GM15510 (cell line): ENCODE results near the gene BUD31.

Source experiments
- POLR2A ChIP-seq: IDR thresholded peaks from 3 replicates; pipeline ENCODE4 v1.6.1; 2011; ENCODE audit warnings: borderline replicate concordance; ENCODE audit not compliant: insufficient read length; ENCODE audit errors: extremely low read depth

Gene BUD31

DNA sequence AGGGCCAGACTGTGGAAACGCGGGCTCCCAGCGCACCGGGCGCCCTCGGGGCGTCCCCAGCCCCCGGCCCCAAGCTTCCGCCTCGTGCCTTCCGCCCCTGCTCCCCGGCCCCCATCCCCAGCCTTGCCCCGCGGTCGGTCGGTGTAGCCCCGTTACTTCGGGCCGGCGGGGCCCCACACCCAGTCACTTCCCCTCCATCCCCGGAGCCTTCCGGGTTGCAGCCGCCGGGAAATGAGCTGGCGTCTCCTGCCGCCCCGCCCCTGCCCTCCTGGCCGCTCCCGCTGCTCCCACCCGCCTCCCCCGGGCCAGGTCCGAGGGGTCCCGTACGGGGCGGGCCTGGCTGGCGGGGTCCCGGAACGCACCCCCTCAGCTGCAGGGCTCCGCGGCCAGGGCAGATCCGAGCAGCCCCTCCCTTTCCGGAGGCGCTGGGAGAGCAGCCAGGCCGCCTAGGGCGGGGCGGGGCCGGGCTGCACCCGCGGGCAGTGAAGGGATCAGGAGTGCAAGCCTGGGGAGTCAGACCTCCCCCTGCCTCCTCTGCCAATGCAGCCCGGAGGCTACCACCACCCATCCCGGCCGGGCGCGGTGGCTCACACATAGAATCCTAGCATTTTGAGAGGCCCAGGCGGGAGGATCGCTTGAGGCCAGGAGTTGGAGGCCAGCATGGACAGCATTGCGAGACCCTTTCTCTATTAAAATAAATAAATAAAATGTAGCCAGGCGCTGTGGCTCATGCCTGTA, 33.5 kb upstream of the BUD31 start:
- peak; percentile 72 for TF ChIP-seq POLR2A

GRCh38 chr7:99379043-99379577, 29.7 kb upstream of the BUD31 start:
- no peak for TF ChIP-seq POLR2A

DNA sequence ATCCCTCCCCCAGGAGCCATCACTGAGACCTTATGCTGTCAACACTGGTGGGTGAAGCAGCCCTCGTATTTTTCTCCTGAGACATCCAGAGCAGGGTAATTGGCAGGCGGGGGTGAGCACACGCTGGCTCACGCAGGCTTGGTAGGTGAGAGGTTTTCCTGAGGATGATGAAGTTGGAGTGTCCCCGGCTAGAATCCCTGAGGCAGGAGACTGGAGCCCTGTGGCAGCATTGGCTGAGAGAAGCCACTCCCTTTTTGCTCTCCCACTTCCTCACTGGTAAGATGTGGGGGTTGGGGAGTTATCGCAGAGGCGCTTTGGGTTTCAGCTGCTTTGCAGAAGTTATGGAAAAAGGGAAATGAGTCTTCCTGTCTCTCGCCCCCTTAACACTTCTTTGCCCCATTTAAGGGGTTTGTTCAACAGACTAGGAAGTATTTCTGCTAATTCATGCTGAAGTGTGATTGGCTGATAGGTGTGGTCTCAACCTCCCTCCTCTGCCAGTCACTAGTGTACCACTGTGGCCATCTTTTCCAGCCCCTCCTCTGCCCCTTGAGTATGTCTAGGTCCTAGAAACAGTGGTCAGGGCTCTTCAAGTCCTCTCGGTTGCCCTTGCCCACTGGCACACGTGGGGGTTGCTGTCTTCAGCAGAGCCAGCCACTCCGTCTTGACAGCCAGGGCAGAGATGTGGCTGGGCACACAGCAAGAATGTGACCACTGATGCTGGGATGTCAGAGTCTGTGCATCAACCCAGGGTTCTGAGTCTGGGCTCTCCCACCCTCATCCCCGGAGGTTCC, 28.5 kb upstream of the BUD31 start:
- TF ChIP-seq POLR2A, result peak; percentile 40

- TF ChIP-seq POLR2A, result peak; percentile 71
These were observed 27.7 kb upstream of the BUD31 start for GRCh38 chr7:99380823-99381663.

GRCh38 chr7:99381664-99382075, 27.1 kb upstream of the BUD31 start:
- TF ChIP-seq POLR2A, result no peak

- TF ChIP-seq POLR2A, result no peak
These were observed 25.6 kb upstream of the BUD31 start for GRCh38 chr7:99383203-99383602.

DNA sequence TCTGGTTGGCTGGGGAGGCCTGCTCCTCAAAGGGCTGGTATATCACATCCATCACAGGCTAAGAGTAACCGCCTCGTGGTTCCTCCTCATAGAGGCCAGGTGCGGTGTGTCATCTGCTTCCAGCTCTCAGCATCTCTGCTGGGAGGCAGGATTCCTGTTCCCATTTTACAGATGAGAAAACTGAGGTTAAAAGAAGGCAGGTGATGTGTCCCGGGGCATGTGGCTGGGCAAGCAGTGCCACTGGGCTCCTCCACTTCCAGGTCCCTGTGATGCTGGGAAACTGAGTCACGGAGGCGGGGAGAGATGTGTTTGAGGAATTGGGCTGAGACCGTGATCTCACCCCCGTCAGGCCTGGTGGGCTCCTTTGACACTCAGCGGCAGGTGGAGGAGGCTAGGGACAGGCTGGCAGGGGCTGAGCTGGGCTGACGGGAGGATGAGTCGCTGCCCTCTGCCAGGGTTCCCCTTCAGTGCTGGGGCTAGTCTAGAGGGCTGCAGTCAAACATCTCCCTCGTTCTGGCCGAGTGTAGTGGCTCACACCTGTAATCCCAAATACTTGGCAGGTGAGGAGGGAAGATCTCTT, 24.9 kb upstream of the BUD31 start:
- no peak for TF ChIP-seq POLR2A

DNA sequence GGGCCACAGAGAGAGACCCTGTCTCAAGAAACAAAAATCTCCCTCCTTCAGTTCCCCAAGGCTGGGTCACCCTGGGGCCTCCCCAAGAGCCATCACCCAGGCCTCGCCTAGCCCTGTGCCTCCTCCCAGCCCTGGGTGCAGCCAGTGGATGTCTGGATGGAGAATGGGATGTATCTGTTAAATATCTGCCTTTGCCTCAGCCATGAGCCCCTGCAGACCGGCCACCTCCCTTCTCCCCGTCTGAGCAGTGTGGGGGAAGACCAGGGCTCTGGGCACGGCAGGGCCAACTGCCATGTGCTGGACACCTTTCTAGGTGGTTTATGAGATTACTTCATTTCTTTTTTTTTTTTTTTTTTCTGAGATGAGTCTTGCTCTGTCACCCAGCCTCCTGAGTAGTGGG, 24.2 kb upstream of the BUD31 start:
- TF ChIP-seq POLR2A, result no peak

DNA sequence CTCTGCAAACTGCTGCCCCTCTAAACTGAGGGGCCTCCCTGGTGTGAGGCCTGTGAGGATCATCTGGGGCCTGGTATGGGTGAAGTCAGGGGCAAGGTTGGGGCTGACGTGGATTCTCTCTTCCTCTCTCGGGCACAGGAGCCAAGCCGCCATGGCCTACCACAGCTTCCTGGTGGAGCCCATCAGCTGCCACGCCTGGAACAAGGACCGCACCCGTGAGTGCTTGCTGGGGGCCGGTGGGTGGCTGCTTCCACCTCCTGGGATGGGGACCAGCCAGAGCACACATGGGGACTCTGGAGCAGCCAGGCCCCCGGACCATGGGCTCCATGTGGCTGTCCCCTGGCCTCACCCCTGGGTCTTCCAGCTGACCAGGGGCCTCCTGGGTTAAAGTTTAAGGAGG, 23.2 kb upstream of the BUD31 start:
- TF ChIP-seq POLR2A, result no peak

DNA sequence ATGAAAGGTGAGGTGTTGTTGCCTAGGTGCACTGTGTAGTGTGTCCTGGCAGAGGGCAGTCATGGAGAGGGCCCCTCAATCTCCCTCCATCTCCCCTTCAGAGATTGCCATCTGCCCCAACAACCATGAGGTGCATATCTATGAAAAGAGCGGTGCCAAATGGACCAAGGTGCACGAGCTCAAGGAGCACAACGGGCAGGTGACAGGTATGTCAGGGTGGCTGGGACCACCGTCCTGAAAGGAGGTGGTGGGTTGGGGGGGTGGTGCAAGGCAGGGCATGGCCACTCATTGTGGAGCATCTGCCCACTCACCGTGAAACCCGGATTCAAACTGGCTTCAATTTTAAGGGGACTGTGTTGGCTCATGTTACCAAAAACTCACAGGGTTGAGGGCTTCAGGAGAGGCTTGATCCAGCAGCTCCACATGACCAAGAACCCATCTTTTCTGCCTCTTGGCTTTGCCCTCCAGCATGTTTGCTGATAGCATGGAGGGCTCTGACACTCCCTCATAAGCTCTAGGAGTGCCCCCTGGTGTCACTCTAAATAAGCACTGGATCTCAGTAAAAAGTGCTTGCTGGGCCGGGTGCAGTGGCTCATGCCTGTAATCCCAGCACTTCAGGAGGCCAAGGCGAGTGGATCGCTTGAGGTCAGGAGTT, 22.1 kb upstream of the BUD31 start:
- no peak for TF ChIP-seq POLR2A

GRCh38 chr7:99387912-99388311, 20.9 kb upstream of the BUD31 start:
- no peak for TF ChIP-seq POLR2A

GRCh38 chr7:99389772-99390171, 19.0 kb upstream of the BUD31 start:
- no peak for TF ChIP-seq POLR2A

- TF ChIP-seq POLR2A, result no peak
These were observed 17.7 kb upstream of the BUD31 start for GRCh38 chr7:99390941-99391602.

- TF ChIP-seq POLR2A, result no peak
These were observed 16.7 kb upstream of the BUD31 start for GRCh38 chr7:99392046-99392445.

DNA sequence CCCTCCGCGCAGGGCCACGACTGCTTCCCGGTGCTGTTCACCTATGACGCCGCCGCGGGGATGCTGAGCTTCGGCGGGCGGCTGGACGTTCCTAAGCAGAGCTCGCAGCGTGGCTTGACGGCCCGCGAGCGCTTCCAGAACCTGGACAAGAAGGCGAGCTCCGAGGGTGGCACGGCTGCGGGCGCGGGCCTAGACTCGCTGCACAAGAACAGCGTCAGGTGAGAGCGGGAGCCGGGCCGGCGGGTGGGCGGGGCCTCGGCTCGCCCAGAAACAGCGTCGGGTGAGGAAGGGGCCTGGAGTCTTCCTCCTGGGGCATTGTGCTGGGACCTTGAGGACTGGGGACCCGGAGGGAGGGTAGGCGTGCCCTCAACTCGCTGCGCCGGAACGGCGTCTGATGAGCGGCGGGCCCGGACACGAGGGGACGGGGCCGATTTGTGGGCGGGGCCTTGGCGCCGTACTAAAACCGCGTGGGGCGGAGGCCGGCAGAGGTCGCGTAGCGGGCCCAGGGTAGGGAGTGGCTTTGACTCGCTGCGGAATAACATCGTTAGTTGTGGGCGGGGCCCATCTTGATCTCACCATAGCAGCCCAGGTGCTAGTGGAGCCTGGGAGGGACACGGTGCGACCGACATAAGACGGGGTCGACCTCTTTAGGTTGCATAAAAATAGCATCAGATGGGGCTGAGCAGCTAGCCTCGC, 16.0 kb upstream of the BUD31 start:
- no peak for TF ChIP-seq POLR2A
